Endothelial cell of umbilical vein (primary cell): ENCODE measurements around the gene ZNF609.

Experiments
- CTCF ChIP-seq, 2 donors: IDR thresholded peaks; 1 replicate in 1 of 2; 2 replicates in 1 of 2; pipeline ENCODE4 v1.5.1; 2011; ENCODE audit warnings: low read length in 2 of 2, mild to moderate bottlenecking in 2 of 2, moderate library complexity in 2 of 2, control low read depth in 1 of 2, inconsistent platforms in 1 of 2, low read depth in 1 of 2; ENCODE audit not compliant: insufficient read depth in 1 of 2; ENCODE audit errors: extremely low read depth in 1 of 2
- EZH2 ChIP-seq: IDR thresholded peaks from 2 replicates; pipeline ENCODE4 v1.6.1; 2012; ENCODE audit warnings: borderline replicate concordance, low read depth, mild to moderate bottlenecking, moderate library complexity, low read length, inconsistent platforms; ENCODE audit not compliant: severe bottlenecking
- FOS ChIP-seq: IDR thresholded peaks from 2 replicates; pipeline ENCODE4 v1.6.1; 2011; ENCODE audit warnings: mild to moderate bottlenecking, low read length, moderate library complexity, borderline replicate concordance; ENCODE audit not compliant: insufficient read depth
- JUN ChIP-seq: IDR thresholded peaks from 2 replicates; pipeline ENCODE4 v1.6.1; 2011; ENCODE audit warnings: borderline replicate concordance, low read depth; ENCODE audit not compliant: insufficient read length, insufficient read depth
- MAX ChIP-seq: IDR thresholded peaks from 2 replicates; pipeline ENCODE4 v1.6.1; 2011; ENCODE audit not compliant: insufficient read depth, insufficient read length
- MYC ChIP-seq: IDR thresholded peaks from one replicate; pipeline ENCODE4 v1.6.1; 2011; ENCODE audit warnings: mild to moderate bottlenecking, low read depth, low read length
- POLR2A ChIP-seq: IDR thresholded peaks from 2 replicates; pipeline ENCODE4 v1.6.1; 2012; ENCODE audit warnings: low read depth, mild to moderate bottlenecking, control low read depth, low read length
- POLR2AphosphoS5 ChIP-seq: IDR thresholded peaks from 2 replicates; pipeline ENCODE4 v1.6.1; 2012; ENCODE audit warnings: low read depth, mild to moderate bottlenecking, control low read depth, low read length, moderate library complexity; ENCODE audit not compliant: insufficient read depth

GRCh38 chr15:64437982-64438381 lies 22.4 kb upstream of the ZNF609 start:
- no peak for TF ChIP-seq CTCF (IDR thresholded peaks at IDR 0.05; ENCODE audit: extremely low read depth in 1 of 2, insufficient read depth in 1 of 2, low read depth in 1 of 2, low read length in 2 of 2)
- TF ChIP-seq EZH2: no peak
- no peak for TF ChIP-seq MAX
- TF ChIP-seq POLR2A: no peak
- no peak for TF ChIP-seq POLR2AphosphoS5
- no peak for TF ChIP-seq FOS
- no peak for TF ChIP-seq JUN
- no peak for TF ChIP-seq MYC
